HG03175 (cell line): ENCODE measurements around the gene PAQR7.

Experiments used
- ATAC-seq: cut with Tn5 transposase; IDR thresholded peaks from one replicate; pipeline ENCODE4 v1.9.1; 2021; ENCODE audit warnings: mild to moderate bottlenecking, moderate library complexity; ENCODE audit not compliant: unreplicated experiment

Gene PAQR7

DNA sequence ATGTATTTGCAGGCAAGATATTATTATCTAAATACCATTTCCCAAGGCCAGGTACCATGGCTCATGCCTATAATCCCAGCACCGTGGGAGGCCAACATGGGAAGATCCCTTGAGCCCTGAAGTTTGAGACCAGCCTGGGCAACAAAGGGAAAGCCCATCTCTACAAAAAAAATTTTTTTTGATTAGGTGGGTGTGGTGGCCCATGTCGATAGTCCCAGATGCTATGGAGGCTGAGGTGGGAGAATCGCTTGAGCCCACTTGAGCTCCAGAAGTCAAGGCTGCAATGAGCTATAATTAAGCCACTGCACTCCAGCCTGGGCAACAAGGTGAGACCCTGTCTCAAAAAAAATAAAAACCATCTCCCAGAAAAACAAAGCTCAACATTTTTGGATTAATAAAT, 28.5 kb upstream of the PAQR7 start:
- ATAC-seq = no peak

DNA sequence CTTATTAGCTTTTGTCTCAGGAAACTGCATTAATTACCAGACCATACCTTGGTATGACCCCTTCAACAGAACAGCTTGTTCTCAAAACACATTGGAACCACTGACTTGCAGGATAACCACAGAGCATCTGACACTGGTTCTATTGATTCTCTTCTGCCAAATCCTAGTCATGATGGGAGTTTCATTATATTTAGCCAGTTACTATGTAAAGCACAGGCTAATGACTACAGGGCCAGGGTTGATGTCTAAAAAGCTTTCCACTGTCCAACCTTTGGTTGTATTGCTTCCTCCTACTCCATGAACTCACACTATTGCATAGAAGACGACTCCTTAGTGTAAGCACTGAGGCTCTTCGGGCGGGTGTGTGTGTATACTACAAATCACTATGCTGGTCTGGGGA, 27.0 kb upstream of the PAQR7 start:
- no peak for ATAC-seq

DNA sequence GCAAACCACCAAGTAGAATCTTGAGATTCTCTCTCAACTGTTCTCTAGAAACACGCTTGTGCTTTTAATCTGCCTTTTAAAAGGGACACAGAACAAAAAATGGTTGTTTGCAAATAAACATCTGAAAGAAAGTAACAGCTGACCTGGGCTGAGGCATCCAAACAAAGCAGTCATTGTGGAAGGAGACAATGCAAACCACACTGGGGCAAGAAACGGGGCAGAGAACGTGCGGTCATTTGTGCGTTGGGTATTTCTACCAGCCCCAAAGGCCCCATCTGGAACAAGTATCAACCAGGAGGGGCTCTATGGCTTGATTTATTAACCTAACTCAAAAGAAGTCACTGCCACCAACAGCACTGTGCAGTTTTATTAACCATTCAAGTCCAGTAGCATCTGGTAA, 24.7 kb upstream of the PAQR7 start:
- ATAC-seq = no peak

DNA sequence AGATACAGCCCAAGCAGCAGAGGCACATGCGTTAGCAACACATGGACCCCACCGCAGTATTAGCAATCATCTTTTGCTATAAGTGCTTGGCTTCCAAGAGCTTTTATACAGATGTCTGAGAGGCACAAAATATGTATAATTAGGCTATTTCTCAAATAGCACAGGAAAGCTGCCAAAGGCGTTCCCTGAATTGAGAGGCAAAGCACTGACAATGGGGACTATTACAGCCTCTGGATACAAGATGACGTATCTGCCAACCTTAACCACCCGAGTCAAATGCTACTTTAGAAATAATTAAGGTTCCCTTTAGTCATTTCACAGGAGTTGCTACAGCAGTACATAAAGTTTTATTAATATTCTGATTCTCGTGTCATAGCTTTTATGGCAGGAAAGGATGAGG, 24.3 kb upstream of the PAQR7 start:
- no peak for ATAC-seq

DNA sequence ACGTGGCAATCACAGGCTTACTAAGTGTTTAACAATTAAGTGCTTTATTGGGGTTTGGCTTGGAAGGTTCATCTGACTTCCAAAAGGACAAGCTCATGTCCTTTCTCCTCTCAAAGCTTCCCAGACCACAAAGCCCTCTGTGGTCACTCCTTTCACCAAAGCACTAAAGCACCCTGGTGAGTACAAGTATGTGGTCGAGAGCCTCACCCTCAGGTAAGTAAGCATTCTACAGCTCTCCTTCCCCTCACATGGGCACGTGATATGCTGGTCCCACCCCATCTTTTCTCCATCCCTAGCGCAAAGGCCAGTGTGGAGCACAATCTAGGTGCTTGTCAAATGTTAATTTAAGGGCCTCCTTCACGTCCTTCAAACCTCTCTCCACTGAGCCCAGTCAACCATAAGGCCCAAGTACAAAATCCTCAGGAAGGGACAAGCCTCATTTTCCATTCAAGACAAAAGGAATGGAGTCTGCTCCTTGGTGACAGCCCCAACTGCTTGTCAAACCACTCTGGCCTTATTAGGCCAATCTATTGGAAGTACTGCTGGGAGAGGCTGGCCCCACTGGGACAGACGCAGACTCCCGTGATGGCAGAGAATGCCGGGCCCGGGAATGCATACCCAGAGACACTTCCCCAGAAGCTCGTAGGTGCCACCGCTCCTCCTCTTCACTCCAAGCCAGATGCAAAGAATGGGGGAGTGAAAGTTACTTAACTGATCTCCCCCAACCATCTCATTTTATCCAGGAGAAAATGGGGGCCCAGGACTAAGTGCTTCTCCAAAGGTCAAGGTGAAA, 22.9 kb upstream of the PAQR7 start:
- no peak for ATAC-seq

DNA sequence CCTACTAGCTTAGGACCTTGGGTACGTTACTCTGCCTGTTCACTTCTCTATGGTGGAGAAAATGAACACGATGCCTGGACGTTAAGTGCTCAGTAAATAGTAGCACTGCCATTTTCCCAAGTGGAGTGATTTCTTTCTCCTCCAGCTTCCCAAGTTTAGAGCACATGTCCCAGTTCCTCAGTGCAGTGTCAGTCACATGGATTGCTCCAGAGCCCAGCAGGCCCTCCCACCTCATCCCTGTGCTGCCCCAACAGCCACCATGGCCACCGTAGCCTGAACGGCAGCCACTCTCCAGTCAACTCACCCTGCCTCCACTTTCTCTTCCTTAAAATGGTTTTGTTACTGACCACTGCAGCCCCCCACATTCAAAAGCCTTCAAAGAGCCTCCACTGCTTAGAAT, 22.2 kb upstream of the PAQR7 start:
- no peak for ATAC-seq

DNA sequence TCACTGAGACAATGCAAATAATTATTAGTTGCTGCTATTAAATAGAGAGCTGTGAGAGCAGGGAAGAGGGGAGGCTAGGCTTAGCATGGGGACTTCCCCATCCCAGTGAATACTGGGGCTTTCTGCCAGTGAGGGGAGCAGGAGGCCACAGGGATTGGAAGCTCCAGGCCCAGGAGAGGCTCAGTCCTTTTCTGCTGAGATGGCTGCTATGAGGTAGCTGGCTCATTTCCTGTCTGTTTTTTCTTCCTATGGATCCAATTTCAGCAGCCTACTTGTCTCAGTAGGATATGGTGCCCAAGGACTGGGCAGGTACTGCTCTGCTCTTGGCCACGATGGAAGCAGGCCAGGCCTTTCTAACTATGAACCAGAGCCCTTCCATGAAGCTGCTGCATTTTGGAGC, 20.8 kb upstream of the PAQR7 start:
- no peak for ATAC-seq

DNA sequence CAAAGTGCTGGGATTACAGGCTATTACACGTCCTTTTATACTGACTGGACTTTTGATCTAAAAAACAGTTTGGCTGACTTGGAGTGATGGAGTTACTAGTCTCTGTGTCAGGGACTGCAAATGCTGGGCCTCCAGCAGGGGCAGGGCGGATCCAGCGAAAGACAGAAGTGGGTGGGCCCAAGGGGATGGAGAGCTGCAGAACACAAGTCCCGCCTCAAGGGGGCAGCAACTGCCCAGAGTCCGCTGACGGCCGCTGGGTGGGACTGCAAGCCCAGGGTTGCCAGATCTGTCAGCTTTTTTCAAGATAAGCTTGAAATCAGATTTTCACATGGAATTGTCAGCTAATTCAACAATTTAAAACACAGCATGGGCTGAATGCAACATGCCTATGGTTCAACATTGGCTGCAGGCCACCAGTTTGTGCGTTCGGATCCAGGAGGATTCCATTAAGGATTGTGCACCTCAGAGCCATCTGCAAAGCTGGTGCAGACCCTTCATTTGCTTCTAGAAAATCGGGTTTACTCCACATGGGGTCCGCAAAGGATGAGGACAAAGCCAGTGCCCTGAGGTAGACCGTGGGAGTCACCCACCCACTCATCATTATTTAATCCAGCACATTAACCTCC, 20.0 kb upstream of the PAQR7 start:
- ATAC-seq = peak; percentile 86

DNA sequence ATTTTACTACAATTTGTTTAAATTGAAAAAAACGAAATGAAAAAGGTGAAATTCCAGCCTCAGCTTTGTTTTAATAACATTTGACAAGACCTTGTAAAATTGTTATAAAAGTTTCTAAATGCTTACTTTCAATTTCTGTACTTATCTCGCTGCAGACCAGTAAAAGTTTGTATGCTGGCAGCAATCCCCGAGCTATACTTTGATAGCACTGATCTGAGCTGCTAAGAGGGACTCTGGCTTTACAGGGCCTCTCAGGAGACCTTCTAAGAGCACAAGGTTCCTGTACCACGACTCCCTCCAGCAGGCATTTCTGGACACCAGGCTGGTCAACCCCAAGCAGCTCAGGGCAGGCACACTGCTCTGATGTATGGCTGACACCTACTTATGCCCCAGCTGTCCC, 17.6 kb upstream of the PAQR7 start:
- ATAC-seq = no peak

DNA sequence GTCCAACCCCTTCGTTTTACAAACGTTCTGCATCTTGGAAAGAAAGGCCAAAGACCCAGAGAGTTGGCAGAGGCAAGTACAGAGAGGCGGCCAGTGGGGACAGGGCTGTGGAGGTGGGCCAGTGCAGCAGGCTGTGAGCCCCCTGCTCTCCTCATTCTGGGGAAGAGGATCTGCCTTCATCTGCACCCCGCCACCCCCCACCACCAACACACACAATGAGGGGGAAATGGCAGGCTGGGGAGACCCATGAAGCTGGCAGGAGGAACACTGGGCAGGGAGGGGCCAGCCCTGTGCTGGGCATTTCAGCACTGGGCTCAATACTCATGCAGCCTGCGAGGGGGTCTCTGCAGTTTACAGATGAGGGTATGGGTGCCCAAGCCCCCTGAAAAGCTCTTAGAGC, 16.1 kb upstream of the PAQR7 start:
- ATAC-seq = no peak

DNA sequence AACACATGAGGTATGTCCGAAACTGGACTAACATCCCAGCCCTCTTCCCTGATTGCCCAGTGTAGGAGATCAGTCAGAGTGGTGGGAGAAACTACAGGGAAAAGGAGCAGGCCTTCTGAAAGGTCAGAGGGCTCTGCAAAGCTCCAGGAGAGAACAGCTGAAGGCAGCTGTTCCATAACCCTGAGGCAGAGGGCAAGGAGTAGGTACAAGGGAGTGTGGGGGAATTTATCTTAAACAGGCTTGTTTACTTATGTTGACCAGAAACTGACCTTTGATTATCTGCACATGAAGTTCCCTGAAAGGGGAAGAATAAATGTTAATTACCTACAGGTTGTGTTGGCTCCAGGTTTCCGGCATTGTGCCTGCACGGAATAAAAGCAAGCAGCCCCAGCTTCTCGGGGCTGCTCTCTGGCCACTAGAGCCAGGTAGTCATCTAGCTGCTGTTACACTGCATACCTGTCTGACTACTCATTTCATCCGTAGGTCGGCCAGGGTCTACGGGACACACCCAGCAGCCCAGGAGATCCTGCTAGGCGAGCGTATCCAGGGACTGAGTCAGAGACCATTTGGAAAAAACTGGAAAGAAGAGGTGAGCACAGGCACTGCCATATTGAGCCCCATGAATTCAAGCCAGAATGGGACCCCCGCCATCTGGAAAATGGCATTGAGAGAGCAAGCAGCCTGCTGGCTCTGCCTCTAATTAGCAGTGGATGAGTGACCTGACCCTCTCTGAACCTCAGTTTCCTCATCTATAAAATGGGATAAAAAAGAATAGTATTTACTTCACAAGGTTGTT, 14.9 kb upstream of the PAQR7 start:
- ATAC-seq = no peak

DNA sequence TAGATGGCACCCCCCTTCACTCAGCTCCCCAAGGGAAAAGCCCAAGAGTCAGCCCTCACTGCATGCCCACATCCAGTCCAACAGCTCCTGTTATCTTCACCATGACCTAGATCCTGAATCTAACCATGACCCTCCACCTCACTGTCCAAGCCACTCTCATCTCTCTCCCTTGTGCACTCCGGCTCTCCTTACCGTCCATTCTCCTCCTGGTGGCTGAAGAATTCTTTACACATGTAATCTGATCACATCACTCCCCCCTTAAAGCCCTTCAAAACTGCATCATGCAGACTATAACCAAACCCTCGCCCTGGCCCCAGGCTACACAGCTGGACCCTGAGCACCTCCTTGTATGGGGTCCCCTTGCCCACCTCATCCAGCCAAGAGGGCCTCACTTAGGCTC, 14.0 kb upstream of the PAQR7 start:
- ATAC-seq = no peak

DNA sequence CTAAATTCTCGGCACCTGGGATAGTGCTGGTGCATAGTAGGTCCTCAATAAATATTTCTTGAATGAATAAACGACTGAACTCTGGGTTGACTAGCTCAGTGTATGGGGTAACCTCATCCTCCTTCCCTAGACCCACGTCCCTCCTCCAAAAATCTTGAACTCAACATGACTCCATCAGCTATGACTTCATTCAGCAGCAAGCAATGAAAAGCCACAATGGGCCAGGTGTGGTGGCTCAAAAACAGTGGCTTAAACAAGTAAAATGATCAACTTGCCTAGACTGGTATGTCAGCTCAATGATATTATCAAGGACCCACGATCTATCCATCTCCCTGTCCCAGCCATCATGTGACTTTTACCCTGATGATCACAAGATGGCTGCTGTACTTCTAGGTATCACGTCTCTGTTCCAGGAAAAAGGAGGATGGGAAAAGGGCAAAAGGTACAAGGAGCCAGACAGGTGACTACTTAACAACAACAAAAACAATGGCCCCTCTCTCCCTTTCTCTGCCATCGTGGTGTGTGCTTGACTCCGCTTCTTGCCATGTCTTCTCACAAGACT, 13.0 kb upstream of the PAQR7 start:
- no peak for ATAC-seq

DNA sequence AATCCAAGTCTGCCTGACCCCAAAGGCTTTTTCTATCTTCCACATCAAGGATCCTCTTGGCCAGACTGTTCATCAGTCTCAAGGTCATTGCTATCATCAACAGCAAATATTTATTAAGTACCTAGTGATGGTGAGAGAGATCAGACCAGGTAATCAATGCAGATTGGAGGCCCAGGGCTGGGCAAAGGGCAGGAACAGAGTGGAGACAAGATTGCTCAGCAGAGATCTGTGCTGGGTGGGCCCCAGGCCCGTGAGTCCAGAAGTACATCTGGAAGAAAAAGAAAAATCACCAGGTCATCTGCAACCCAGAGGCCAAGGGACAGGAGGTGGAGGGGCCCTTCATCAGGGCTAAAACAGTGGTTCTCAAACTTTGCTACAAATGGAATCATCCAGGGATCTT, 10.1 kb upstream of the PAQR7 start:
- ATAC-seq = no peak

DNA sequence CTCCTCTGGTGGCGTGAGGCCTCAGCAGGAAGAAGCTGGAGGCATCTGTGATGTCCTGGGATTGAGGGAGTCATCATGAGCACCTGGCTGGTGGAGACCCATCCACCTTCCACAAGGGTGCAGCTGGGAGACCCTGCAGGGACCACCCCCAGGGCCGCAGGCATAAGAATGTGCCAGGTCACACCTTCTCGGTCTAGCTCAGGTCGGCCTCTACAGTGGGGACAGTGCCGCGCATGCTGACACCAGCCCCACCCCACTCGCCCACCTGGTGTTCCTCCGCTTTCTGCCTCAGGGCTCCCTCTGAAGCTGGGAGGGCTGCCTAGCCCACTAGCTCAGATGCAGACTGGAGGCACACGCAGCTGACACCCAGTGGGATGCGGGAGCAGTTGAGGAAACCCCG, 5.8 kb upstream of the PAQR7 start:
- ATAC-seq = no peak

DNA sequence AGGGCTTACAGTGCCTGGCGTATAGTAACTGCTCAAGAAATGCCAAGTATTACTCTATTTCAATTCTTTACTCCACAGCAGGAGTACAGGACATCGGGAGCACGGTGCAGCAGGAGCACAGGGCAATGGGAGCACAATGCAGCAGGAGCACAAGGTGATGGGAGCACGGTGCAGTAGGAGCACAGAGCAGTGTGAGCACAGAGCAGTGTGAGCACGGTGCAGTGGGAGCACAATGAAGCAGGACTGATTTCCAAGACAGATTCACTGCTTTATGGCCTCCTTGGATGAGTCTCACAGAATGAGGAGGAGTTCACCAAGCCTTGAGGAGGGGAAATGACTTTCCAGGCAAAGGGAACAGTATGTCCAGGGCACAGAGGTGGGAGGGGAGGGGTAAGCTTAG, 5.0 kb upstream of the PAQR7 start:
- no peak for ATAC-seq

DNA sequence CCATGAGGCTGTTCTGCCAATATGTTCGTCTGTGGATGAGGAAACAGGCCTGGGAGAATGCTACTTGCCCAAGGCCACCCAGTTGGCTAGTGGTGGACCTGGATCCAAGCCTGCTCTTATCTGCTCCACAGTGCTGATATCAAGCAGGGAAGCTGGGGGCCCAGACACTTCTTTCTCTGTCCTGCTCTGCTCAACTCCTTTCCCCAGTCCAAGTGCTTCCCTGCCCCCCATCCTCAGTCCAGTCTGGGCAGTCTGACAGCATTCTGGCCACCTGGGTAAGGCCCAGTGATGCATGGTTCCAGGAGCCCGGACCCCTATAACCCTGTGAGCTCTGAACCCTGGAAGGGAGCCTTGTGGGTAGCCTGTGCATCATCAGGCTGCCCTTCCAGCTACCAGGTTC, 4.2 kb upstream of the PAQR7 start:
- ATAC-seq = no peak

DNA sequence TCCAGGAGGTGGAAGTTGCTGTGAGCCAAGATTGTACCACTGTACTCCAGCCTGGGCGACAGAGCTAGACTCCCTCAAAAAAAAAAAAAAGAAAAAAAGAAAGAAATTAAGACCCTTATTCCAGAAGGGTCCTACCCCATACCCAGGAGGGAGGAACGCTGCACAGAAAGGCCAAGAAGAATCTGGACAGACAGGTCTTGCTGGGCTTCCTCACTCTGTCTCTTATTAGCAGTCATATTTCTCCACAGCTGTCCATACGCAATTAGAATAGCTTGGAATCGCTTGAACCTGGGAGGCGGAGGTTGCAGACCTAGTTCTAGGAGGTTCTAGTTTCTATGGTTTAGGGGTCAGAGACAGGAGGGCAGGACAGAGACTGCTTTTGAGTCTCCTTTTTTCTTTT, 3.2 kb upstream of the PAQR7 start:
- no peak for ATAC-seq

DNA sequence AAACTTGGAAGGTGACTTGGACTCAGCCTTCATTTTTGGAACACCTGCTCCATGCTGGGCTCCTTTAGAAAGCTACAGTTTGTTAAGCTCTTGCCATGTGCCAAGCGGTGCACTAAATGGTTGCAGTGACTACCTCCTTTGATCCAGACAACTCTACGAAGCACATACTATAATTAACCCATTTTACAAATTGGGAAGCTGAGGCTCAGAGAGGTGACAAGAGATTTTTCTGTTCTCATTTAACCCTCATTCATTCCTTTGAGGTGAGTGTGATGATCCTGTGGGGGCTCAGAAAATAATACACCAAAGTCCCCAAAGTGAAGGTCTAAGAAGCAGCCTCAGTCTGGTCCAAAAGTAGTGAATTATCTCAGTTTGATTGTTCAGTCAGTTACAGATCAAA, 1.6 kb upstream of the PAQR7 start:
- ATAC-seq = no peak

DNA sequence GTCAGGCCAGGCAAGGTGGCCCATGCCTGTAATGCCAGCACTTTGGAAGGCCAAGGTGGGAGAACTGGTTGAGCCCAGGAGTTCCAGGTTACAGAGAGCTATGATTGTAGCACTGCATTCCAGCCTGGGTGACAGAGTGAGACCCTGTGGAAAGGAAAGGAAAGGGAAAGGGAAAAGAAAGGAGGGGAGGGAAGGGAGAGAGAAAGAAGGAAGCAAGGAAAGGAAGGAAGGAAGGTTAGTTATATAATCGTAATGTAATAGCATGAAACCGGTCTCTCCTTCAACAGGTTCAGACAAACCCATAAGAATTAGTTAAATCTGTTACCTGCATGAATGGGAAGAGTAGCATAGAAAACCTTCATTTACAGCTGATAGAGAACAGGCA, 1.2 kb upstream of the PAQR7 start:
- no peak for ATAC-seq

DNA sequence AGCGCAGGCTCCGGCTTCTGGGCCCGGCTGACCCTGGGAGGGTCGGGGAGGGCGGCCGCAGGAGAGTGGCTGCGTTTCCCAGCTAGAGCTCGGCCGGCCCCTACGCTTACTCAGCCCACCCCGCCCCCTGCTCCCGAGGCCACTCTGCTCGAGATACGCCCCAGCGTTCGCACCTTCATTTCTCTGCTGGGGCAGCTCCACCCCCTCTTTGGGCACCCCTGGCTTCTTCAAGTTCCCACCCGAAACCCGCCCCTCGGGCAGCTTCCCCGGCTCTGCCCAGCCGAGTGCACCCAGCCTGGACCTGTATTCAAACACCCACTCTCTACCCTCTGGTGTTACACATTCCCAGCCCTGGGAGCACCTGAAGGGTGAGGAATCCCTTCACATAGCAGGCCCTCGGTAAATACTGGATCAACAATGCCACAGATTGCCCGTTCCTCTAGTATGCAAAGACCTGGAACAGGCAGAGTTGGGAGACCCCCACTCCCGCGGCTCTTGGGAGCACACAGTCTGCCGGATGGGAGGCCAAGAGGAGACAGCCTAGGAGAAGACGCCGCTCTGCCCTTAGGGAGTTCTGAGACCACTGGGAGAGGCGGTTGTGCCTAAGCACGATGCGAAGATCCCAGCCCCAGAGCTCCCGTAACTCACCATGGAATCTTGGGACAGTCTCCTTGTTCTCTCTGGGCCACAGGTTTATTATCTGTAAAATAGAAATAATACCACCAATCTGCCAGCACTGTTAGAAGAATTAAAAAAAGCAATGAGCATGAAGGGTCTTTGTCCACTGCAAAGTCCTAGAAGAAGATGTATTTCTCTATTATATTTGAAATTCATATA, 566 bp upstream of the PAQR7 start:
- ATAC-seq = no peak
